K562 (cell line): ENCODE measurements around the gene KLHL35. TPM values are rescaled to one million over a fixed set of nuclear protein-coding genes. Genes with fewer than 3 reads are reported as not detected.

Experiments
- CTCFL ChIP-seq: IDR thresholded peaks from 2 replicates; pipeline ENCODE4 v1.6.1; 2011; ENCODE audit warnings: borderline replicate concordance, low read depth, mild to moderate bottlenecking, moderate library complexity, low read length; ENCODE audit not compliant: insufficient read depth, poor library complexity, severe bottlenecking
- HMBOX1 ChIP-seq: sonication (generic); IDR thresholded peaks from 2 replicates; pipeline ENCODE4 v1.6.1; 2016
- IRF9 ChIP-seq: fragments of 450-650 bp; IDR thresholded peaks from 2 replicates; pipeline ENCODE4 v1.6.1; 2016; ENCODE audit warnings: missing biosample characterization, missing genetic modification characterization
- MAZ ChIP-seq, 2 experiments: fragments of 450-650 bp in 1 of 2; sonication (generic) in 1 of 2; formaldehyde crosslinking; IDR thresholded peaks in 1 of 2; conservative IDR thresholded peaks in 1 of 2; 2 replicates each; pipeline versions ENCODE4 v1.4.0 to v1.5.0; 2020; ENCODE audit warnings: mild to moderate bottlenecking in 1 of 2, missing genetic modification reagents in 1 of 2
- NFRKB ChIP-seq: fragments of 450-650 bp; IDR thresholded peaks from 2 replicates; pipeline ENCODE4 v1.6.1; 2016; ENCODE audit warnings: low read depth
- POLR2AphosphoS5 ChIP-seq: IDR thresholded peaks from 2 replicates; pipeline ENCODE4 v1.6.1; 2011; ENCODE audit warnings: mild to moderate bottlenecking, low read depth, low read length, moderate library complexity; ENCODE audit not compliant: control insufficient read depth, insufficient read depth
- SRF ChIP-seq, 2 experiments: fragments of 250-450, 450-650 bp in 1 of 2; sonication (Bioruptor Pico) in 1 of 2; sonication (generic) in 1 of 2; formaldehyde crosslinking; IDR thresholded peaks; 2 replicates each; pipeline versions ENCODE4 v1.5.0 to v1.5.1; 2020 to 2022; ENCODE audit warnings: mild to moderate bottlenecking in 1 of 2, missing genetic modification reagents in 1 of 2
- SRSF1 ChIP-seq: fragments of 200-400 bp; formaldehyde crosslinking; IDR thresholded peaks from 2 replicates; pipeline ENCODE4 v1.6.1; 2017; ENCODE audit warnings: mild to moderate bottlenecking, low read depth, low read length, moderate library complexity
- STAT5A ChIP-seq: IDR thresholded peaks from 2 replicates; pipeline ENCODE4 v1.6.1; 2012; ENCODE audit warnings: low read length, inconsistent platforms, borderline replicate concordance
- ZBTB40 ChIP-seq, 2 experiments: fragments of 450-650 bp in 1 of 2; sonication (generic) in 1 of 2; formaldehyde crosslinking in 1 of 2; IDR thresholded peaks; 2 replicates each; pipeline versions ENCODE4 v1.7.1 to v1.9.0; 2016 to 2022; ENCODE audit warnings: inconsistent platforms in 1 of 2, mild to moderate bottlenecking in 1 of 2, missing genetic modification reagents in 1 of 2
- ZNF436 ChIP-seq: fragments of 250-450, 450-650 bp; sonication (Bioruptor Pico); formaldehyde crosslinking; IDR thresholded peaks from 2 replicates; pipeline ENCODE4 v1.7.0; 2020; ENCODE audit warnings: mild to moderate bottlenecking
- ZNF445 ChIP-seq: fragments of 250-450 bp; sonication (Bioruptor Pico); IDR thresholded peaks from 2 replicates; pipeline ENCODE4 v1.4.0; 2020; ENCODE audit warnings: low read depth, mild to moderate bottlenecking, moderate library complexity
- polyA plus RNA-seq, 8 experiments: library from polyadenylated mRNA; depleted of rRNA in 4 of 8; stranded (reverse) in 5 of 8; unstranded in 3 of 8; fragments of >200 nt; fragmentation: Nextera tagmentation in 2 of 8; fragmentation: Illumina TruSeq in 1 of 8; extraction: Ambion mirVana in 2 of 8; extraction: Trizol in 1 of 8; gene quantifications; 2 replicates each; pipeline versions ENCODE4 v1.2.1 to v1.2.3, GENCODE V29; 2011 to 2014; ENCODE audit warnings: inconsistent platforms in 1 of 8, missing spikeins in 1 of 8
- total RNA-seq, 7 experiments: library from RNA; depleted of rRNA in 6 of 7; stranded (reverse); fragments of >200 nt in 6 of 7; fragmentation: Illumina TruSeq in 2 of 7; extraction: Trizol in 2 of 7; gene quantifications; 2 replicates each; pipeline versions ENCODE4 v1.2.1 to v1.2.3, GENCODE V29; 2011 to 2021; ENCODE audit warnings: low replicate concordance in 1 of 7

KLHL35 gene
- total and polyA plus RNA-seq, 9 of the 15 experiments (the other 6 are each of a cell fraction or from before 2014, with no cell fraction given): not detected

GRCh38 chr11:75384438-75385080 lies 48.4 kb downstream of the KLHL35 start (continued):
- TF ChIP-seq IRF9 (tag): no peak
- no peak for TF ChIP-seq SRSF1
- TF ChIP-seq ZNF445: no peak
- TF ChIP-seq ZBTB40 (IDR thresholded peaks at IDR 0.05): no peak
- no peak for TF ChIP-seq ZBTB40 (CRISPR knock-in tag; IDR thresholded peaks at IDR 0.05)
- no peak for TF ChIP-seq HMBOX1
- TF ChIP-seq STAT5A: no peak
- peak; percentile 42 for TF ChIP-seq CTCFL
- TF ChIP-seq SRF (CRISPR knock-in tag; IDR thresholded peaks at IDR 0.05): no peak
- TF ChIP-seq POLR2AphosphoS5: no peak
- no peak for TF ChIP-seq NFRKB
- peak in 1 of 2 experiments; percentile 18; a peak in 1 of 4 replicates for TF ChIP-seq MAZ (CRISPR knock-in tag; conservative IDR thresholded peaks at IDR 0.05 in 1 of 2, IDR thresholded peaks at IDR 0.05 in 1 of 2)
- TF ChIP-seq ZNF436 (CRISPR knock-in tag): no peak
